ENCODE measurements around the gene SLC26A1.

Gene SLC26A1

DNA sequence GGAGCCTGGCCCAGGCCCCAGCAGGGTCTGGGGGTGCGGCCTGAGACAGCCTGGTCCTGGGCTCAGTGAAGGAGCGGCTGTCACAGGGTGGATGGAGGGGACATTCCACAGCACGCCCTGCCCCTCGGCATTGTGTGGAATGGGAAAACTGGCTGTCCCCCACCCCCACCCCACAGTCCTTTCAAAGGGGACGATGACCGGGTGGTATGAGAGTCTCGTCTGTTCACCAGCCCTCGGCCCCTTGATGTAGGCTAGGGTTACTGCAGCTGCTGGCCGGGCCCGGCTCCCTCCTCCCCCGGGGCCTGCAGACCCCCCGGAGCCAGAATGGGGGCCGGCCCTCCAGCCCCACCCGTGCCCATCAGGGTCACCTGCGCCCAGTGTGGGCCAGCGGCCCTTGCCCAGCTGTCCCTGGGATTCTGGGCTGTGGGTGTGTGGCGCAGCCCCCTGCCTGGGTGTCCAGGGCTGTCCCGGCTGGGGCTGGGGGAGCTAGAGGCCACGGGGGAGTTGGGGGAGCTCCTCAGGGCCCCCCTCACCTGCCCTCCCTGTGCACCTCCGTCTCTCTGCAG is 30.0 kb upstream of the SLC26A1 start:
- no peak for DNase-seq (ENCODE audit: low read depth)
- H3K4me3 ChIP-seq (replicated peaks; ENCODE audit: low read depth, low read length): no peak overlapping the region
- TF ChIP-seq, protein P1, sequence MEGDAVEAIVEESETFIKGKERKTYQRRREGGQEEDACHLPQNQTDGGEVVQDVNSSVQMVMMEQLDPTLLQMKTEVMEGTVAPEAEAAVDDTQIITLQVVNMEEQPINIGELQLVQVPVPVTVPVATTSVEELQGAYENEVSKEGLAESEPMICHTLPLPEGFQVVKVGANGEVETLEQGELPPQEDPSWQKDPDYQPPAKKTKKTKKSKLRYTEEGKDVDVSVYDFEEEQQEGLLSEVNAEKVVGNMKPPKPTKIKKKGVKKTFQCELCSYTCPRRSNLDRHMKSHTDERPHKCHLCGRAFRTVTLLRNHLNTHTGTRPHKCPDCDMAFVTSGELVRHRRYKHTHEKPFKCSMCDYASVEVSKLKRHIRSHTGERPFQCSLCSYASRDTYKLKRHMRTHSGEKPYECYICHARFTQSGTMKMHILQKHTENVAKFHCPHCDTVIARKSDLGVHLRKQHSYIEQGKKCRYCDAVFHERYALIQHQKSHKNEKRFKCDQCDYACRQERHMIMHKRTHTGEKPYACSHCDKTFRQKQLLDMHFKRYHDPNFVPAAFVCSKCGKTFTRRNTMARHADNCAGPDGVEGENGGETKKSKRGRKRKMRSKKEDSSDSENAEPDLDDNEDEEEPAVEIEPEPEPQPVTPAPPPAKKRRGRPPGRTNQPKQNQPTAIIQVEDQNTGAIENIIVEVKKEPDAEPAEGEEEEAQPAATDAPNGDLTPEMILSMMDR (IDR thresholded peaks at IDR 0.05; ENCODE audit: low read length, missing control alignments): no peak

DNA sequence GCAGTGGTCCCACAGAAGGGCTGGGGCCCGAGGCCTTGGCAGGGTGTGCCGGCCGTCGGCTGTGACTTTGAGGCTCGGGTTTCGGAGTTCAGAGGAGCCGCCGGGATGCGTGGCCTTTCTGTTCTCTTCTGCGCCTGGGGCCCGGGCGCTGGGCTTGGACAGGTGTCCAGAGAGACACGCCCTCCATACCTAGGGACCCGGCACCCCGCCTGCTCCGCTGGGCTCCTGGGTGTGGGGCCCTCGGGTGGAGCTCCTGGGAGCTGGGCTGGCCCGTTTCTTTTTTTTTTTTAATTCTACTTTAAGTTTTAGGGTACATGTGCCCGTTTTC is 29.5 kb upstream of the SLC26A1 start:
- TF ChIP-seq, protein P1 (IDR thresholded peaks at IDR 0.05; ENCODE audit: low read length, missing control alignments): no peak
- DNase-seq (ENCODE audit: low read depth): no peak

DNA sequence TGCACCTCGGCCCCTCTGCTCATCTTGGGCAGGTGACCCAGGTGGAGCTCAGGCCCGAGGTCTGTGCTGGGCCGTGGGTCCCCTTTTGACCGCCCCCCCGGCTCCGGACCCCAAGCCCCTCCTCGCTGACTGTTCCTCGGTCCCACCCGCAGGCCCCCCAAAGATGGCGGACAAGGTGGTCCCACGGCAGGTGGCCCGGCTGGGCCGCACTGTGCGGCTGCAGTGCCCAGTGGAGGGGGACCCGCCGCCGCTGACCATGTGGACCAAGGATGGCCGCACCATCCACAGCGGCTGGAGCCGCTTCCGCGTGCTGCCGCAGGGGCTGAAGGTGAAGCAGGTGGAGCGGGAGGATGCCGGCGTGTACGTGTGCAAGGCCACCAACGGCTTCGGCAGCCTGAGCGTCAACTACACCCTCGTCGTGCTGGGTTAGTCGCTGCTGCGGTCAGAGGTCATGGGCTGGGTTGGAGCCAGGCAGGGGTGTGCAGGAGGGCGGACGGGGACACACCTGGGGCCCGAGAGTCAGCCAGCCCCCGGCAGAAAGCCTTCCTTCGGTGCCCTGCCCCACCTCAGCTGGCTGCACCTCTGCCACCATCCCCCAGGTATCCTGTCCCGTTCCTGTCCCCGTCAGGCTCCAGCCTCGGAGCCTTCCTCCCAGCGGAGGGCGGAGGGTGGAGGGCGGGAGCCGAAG is 29.0 kb upstream of the SLC26A1 start:
- no peak overlapping the region for H3K4me3 ChIP-seq (replicated peaks; ENCODE audit: low read depth, low read length)
- TF ChIP-seq, protein P1 (IDR thresholded peaks at IDR 0.05; ENCODE audit: low read length, missing control alignments): no peak
- DNase-seq (ENCODE audit: low read depth): no peak

More for the DNA sequence above, 29.5 kb upstream of the SLC26A1 start:
- H3K4me3 ChIP-seq (replicated peaks; ENCODE audit: low read depth, low read length): no peak overlapping the region

DNA sequence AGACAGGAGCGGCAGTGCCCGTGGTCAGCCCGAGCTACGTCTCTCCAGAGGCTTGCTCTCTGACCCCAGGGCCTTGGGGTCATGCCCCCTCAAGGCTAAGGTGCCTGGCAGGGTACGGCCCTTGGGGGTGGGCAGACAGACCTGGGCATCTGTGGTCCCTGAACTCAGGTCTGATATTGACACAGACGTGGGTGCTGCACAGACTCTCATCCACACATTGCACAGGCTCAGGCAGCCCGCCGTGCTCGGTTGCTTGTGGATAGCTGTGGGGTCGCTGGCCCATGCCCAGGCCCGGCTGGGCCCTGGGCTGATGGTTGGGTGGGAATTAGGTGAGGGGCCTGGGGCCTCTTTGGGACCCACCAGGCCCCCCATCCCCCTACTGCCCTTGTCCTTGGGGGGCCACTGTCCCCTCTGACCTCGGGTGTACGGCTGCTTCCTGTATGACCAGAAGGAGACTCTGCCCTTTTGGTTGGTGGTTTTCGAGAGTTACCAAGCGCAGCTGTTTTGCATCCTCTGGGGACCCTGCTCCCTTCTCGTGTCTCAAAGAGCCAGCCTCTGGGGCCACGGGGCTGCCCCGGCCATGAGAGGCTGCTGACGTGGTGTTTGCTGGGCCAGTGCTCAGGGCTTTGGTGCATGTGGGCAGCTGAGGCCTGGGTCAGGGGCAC is 28.3 kb upstream of the SLC26A1 start:
- H3K4me3 ChIP-seq (replicated peaks; ENCODE audit: low read depth, low read length): no peak overlapping the region
- no peak for DNase-seq (ENCODE audit: low read depth)
- TF ChIP-seq, protein P1 (IDR thresholded peaks at IDR 0.05; ENCODE audit: low read length, missing control alignments): no peak

DNA sequence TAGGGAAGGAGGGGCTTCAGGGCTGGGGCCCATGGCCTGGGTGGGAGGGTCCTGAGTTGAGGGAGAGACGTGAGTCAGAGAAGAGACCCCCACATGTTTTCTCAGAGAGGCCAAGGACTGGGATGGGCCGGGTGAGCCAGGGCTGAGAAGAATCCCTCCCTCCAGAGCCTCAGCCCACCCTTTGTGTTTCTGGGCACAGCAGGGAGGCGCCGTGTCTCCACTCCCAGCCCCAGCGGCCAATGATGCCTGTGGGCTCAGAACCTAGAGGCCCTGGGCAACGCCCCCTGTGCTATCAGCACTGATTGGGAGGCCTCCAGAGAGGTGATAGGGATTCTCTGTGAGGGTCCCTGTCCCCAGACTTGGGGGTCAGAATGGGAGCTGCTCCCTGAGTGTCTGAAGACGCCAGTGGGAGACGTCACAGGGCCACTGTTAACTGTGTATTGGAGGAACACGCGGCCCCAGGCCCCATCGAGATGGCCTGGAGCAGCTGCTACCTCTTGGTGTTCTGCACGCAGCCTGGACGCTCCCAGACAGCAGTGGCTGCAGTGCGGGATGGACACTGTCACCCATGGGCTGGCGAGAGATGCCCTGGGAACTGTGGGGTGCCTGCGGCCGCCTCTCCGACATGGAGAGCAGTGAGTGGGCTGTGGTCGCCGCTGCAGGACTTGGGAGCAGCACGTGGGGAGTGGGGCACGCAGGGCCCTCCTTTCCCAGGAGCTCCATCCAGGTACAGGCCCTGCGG is 26.7 kb upstream of the SLC26A1 start:
- TF ChIP-seq, protein P1 (IDR thresholded peaks at IDR 0.05; ENCODE audit: low read length, missing control alignments): no peak
- no peak overlapping the region for H3K4me3 ChIP-seq (replicated peaks; ENCODE audit: low read depth, low read length)
- no peak for DNase-seq (ENCODE audit: low read depth)

DNA sequence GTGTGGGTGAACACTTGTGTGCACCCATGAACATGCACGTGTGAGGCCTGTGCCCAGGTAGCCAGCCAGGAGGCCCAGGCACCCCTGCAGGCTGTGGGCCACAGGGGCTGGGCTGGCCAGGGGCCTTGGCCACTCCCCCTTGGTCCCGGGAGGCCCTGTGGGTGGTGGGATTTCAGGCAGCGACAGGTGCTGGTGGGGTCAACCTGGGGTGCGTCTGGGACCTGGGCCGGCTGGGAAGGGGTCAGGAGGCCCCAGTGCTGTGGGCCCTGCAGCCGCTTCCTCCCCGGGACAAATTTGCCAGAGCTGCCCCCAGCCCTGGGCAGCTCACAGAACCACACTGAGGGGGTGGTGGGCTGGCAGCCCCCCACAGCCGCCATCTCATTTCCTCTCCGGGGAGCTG is 26.1 kb upstream of the SLC26A1 start:
- no peak for DNase-seq (ENCODE audit: low read depth)
- TF ChIP-seq, protein P1 (IDR thresholded peaks at IDR 0.05; ENCODE audit: low read length, missing control alignments): no peak
- no peak overlapping the region for H3K4me3 ChIP-seq (replicated peaks; ENCODE audit: low read depth, low read length)

Measured in fibroblast of pulmonary artery (primary cell).